SJCRH30 (cell line): ENCODE measurements around the gene RHOB. TPM values are rescaled to one million over a fixed set of nuclear protein-coding genes. Genes with fewer than 3 reads are reported as not detected.
A peak's percentile ranks its signal among the peaks of the same experiment; 100 is the strongest.
"Not testable (repeated sequence)": the region's sequence is repeated elsewhere in the genome, so short reads cannot be mapped to it uniquely, and the experiment has no call there.

Experiments used
- DNase-seq, 2 experiments: peaks; one replicate each; pipeline ENCODE4 v3.0.0-alpha.2; 2015 to 2020
- H3K27ac ChIP-seq: fragments of 250-450 bp; sonication (Bioruptor Pico); 2 replicates; pipeline ENCODE4 v1.5.1; 2020; ENCODE audit warnings: mild to moderate bottlenecking, moderate library complexity
- H3K27me3 ChIP-seq: fragments of 250-450 bp; sonication (Bioruptor Pico); 2 replicates; pipeline ENCODE4 v1.5.1; 2020; ENCODE audit warnings: mild to moderate bottlenecking, moderate library complexity
- H3K36me3 ChIP-seq: fragments of 250-450 bp; sonication (Bioruptor Pico); 2 replicates; pipeline ENCODE4 v1.5.1; 2020; ENCODE audit warnings: mild to moderate bottlenecking, moderate library complexity
- H3K4me1 ChIP-seq: fragments of 250-450 bp; sonication (Bioruptor Pico); 2 replicates; pipeline ENCODE4 v1.5.1; 2020; ENCODE audit warnings: mild to moderate bottlenecking, moderate library complexity
- H3K4me3 ChIP-seq: fragments of 250-450 bp; sonication (Bioruptor Pico); 2 replicates; pipeline ENCODE4 v1.5.1; 2020; ENCODE audit warnings: mild to moderate bottlenecking, moderate library complexity
- H3K9me3 ChIP-seq: fragments of 250-450 bp; sonication (Bioruptor Pico); replicated peaks from 2 replicates; pipeline ENCODE4 v1.5.1; 2020; ENCODE audit warnings: mild to moderate bottlenecking, moderate library complexity
- total RNA-seq: library from RNA; depleted of rRNA; stranded (reverse); fragments of >200 nt; shearing (Covaris generic); gene quantifications from 2 replicates; pipeline ENCODE4 v1.2.3, GENCODE V29; 2014; rRNA removed

Gene RHOB
- total RNA-seq, 1 experiment from 2014 or later: 138 TPM

DNA sequence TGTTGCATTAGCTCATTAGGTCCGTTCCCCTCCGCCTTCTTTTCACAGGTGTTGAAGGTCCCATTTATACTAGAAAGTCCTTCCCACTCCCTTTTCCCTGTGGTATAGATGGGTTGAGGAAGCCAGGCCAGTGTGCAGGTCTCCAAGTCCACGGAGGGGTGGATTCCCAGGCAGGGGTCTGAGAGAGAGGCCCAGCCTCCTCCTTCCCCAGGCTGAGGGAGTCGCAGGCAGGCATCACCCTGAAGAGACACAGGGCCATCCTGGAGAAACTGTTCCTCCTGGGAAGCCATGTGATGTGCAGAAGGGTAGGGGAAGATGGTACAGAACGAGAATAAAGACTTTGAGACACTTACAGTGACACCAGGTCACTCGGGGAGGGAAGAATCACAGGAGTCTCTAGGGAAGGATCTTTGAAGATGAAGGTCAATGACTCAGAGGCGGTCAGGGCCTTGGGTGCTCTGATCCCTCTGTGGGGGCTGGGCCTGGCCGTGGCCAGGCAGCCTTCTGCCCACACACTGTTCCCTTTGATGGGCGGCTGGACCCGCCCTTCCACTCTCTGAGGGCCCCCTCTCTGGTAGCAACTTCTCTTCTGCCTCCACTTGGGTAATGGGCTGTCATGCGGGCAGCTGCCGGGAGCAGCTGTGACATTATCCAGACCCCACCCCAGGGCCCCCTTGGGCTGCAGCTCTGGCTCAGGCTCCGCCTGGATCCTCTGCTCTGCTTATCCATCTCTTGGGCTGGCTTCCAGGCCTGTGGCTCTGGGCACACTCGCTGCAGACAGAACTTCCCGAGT, 45.1 kb downstream of the RHOB start:
- peaks cover 54% of the 10 kb centered on the region for H3K4me1 ChIP-seq

GRCh38 chr2:20493095-20493494, 46.2 kb downstream of the RHOB start:
- DNase-seq, H3K27ac ChIP-seq, H3K4me3 ChIP-seq, H3K9me3 ChIP-seq, H3K36me3 ChIP-seq, H3K27me3 ChIP-seq: not testable (repeated sequence)
- H3K4me1 ChIP-seq: peaks cover 60% of the 10 kb centered on the region

More for the DNA sequence above, 45.1 kb downstream of the RHOB start:
- Histone ChIP-seq H3K27me3 (no peaks in the 10 kb centered on the region; the same call in 1 of the 2 replicates), H3K36me3 (no peaks in the 10 kb centered on the region), H3K9me3 (no peaks in the 10 kb centered on the region), H3K27ac (no peak overlapping the region), H3K4me3 (no peak overlapping the region)
- DNase-seq: peak; percentile 90 to 91

GRCh38 chr2:20494241-20494640, 47.4 kb downstream of the RHOB start:
- no peaks in the 10 kb centered on the region for H3K9me3 ChIP-seq
- no peaks in the 10 kb centered on the region; the same call in 1 of the 2 replicates for H3K27me3 ChIP-seq
- no peak overlapping the region for H3K4me3 ChIP-seq
- no peaks in the 10 kb centered on the region for H3K36me3 ChIP-seq
- H3K27ac ChIP-seq: no peak overlapping the region
- H3K4me1 ChIP-seq: peaks cover 60% of the 10 kb centered on the region
- no peak for DNase-seq

- no peak overlapping the region for H3K27ac ChIP-seq
- H3K4me1 ChIP-seq: peaks cover 59% of the 10 kb centered on the region
- H3K9me3 ChIP-seq: no peaks in the 10 kb centered on the region
- DNase-seq: peak; percentile 69 to 73
- no peak overlapping the region for H3K4me3 ChIP-seq
- no peaks in the 10 kb centered on the region; the same call in 1 of the 2 replicates for H3K27me3 ChIP-seq
- no peaks in the 10 kb centered on the region for H3K36me3 ChIP-seq
Observed at GRCh38 chr2:20496076-20496872, 49.4 kb downstream of the RHOB start.

- Histone ChIP-seq H3K27ac (no peak overlapping the region), H3K27me3 (no peaks in the 10 kb centered on the region), H3K4me1 (peaks cover 54% of the 10 kb centered on the region), H3K4me3 (no peak overlapping the region), H3K36me3 (no peaks in the 10 kb centered on the region), H3K9me3 (no peaks in the 10 kb centered on the region)
- DNase-seq: peak in 1 of 2 experiments; percentile 55
Observed at GRCh38 chr2:20496942-20497341, 50.1 kb downstream of the RHOB start.

Other genes starting within 250 kb of the RHOB start
- 61.8 and 62.6 TPM in 2 replicates for gene SDC1, start 221.9 kb upstream of the RHOB start, total RNA-seq
- gene PUM2, start 96.2 kb upstream of the RHOB start, total RNA-seq: 54.6 and 69.0 TPM in 2 replicates
- gene HS1BP3, start 204.0 kb downstream of the RHOB start, total RNA-seq: 14.0 and 14.7 TPM in 2 replicates
- gene GDF7, start 220.1 kb downstream of the RHOB start, total RNA-seq: 0.02 and 0.03 TPM in 2 replicates